Measurements from ENCODE around the gene NUPR1.

Gene NUPR1

GRCh38 chr16:28497861-28498599 lies 40.7 kb downstream of the NUPR1 start:
- H3K27me3 ChIP-seq, result no peaks in the 10 kb centered on the region
- no peak for TF ChIP-seq CTCF (IDR thresholded peaks at IDR 0.05; ENCODE audit: low read depth, low read length)
- no peak overlapping the region for H3K4me3 ChIP-seq (ENCODE audit: low read depth, low read length)
- no peaks in the 10 kb centered on the region for H3K4me1 ChIP-seq
- no peak for DNase-seq
- H3K36me3 ChIP-seq, result no peaks in the 10 kb centered on the region
- no peaks in the 10 kb centered on the region for H3K9me3 ChIP-seq

GRCh38 chr16:28497386-28497785 lies 41.4 kb downstream of the NUPR1 start:
- Histone ChIP-seq H3K36me3 (no peaks in the 10 kb centered on the region), H3K27me3 (no peaks in the 10 kb centered on the region), H3K4me1 (no peaks in the 10 kb centered on the region), H3K9me3 (no peaks in the 10 kb centered on the region), H3K4me3 (ENCODE audit: low read depth, low read length) (no peak overlapping the region)
- DNase-seq, result no peak
- TF ChIP-seq CTCF (IDR thresholded peaks at IDR 0.05; ENCODE audit: low read depth, low read length), result no peak

GRCh38 chr16:28496844-28497243 lies 41.9 kb downstream of the NUPR1 start:
- no peaks in the 10 kb centered on the region for H3K36me3 ChIP-seq
- H3K9me3 ChIP-seq, result no peaks in the 10 kb centered on the region
- no peak for TF ChIP-seq CTCF (IDR thresholded peaks at IDR 0.05; ENCODE audit: low read depth, low read length)
- no peak for DNase-seq
- H3K27me3 ChIP-seq, result no peaks in the 10 kb centered on the region
- H3K4me1 ChIP-seq, result no peaks in the 10 kb centered on the region
- H3K4me3 ChIP-seq (ENCODE audit: low read depth, low read length), result no peak overlapping the region

- H3K27me3 ChIP-seq, result no peaks in the 10 kb centered on the region
- H3K4me1 ChIP-seq, result no peaks in the 10 kb centered on the region
- no peak overlapping the region for H3K4me3 ChIP-seq (ENCODE audit: low read depth, low read length)
- DNase-seq, result no peak
- H3K9me3 ChIP-seq, result no peaks in the 10 kb centered on the region
- no peaks in the 10 kb centered on the region for H3K36me3 ChIP-seq
- TF ChIP-seq CTCF (IDR thresholded peaks at IDR 0.05; ENCODE audit: low read depth, low read length), result no peak
These were observed 42.7 kb downstream of the NUPR1 start for GRCh38 chr16:28495795-28496749.

GRCh38 chr16:28495098-28495793 lies 43.5 kb downstream of the NUPR1 start:
- Histone ChIP-seq H3K36me3 (no peaks in the 10 kb centered on the region), H3K27me3 (no peaks in the 10 kb centered on the region), H3K9me3 (no peaks in the 10 kb centered on the region), H3K4me1 (no peaks in the 10 kb centered on the region), H3K4me3 (ENCODE audit: low read depth, low read length) (no peak overlapping the region)
- TF ChIP-seq CTCF (IDR thresholded peaks at IDR 0.05; ENCODE audit: low read depth, low read length), result no peak
- no peak for DNase-seq
